Brain microvascular endothelial cell (primary cell): Measurements from ENCODE around the gene WDR35.

Experiments
- DNase-seq: peaks from one replicate; pipeline ENCODE4 v3.0.0-alpha.2; 2020
- H3K27ac ChIP-seq: fragments of 250-450 bp; sonication (Bioruptor Pico); 2 replicates; pipeline ENCODE4 v1.5.1; 2020; ENCODE audit warnings: mild to moderate bottlenecking, moderate library complexity
- H3K27me3 ChIP-seq: fragments of 250-450 bp; sonication (Bioruptor Pico); replicated peaks from 2 replicates; pipeline ENCODE4 v1.5.1; 2020; ENCODE audit warnings: mild to moderate bottlenecking
- H3K36me3 ChIP-seq: fragments of 250-450 bp; sonication (Bioruptor Pico); replicated peaks from 2 replicates; pipeline ENCODE4 v1.5.1; 2020; ENCODE audit warnings: mild to moderate bottlenecking
- H3K4me3 ChIP-seq: 2 replicates; pipeline ENCODE4 v1.5.1; 2011; ENCODE audit warnings: low read depth, mild to moderate bottlenecking, control low read depth, low read length, moderate library complexity
- CTCF ChIP-seq: IDR thresholded peaks from 2 replicates; pipeline ENCODE4 v1.5.1; 2011; ENCODE audit warnings: low read depth, mild to moderate bottlenecking, moderate library complexity, low read length, control low read depth, inconsistent platforms; ENCODE audit errors: missing control alignments
- in situ Hi-C: cut with HindIII; loops from 2 replicates; pipeline ENCODE4 v1.10.0; 2017; ENCODE audit warnings: low sequenced_read_pairs, low pct_ligation_motif_present

The WDR35 gene

GRCh38 chr2:19947184-19947940, 42.5 kb downstream of the WDR35 start:
- Histone ChIP-seq H3K27ac (no peak overlapping the region), H3K4me3 (no peak overlapping the region), H3K27me3 (no peaks in the 10 kb centered on the region), H3K36me3 (no peaks in the 10 kb centered on the region)
- in situ Hi-C loops = no loop called here
- DNase-seq = no peak
- no peak for TF ChIP-seq CTCF

- Histone ChIP-seq H3K36me3 (no peaks in the 10 kb centered on the region), H3K27me3 (no peaks in the 10 kb centered on the region), H3K4me3 (no peak overlapping the region), H3K27ac (no peak overlapping the region)
- TF ChIP-seq CTCF = no peak
- in situ Hi-C loops = no loop called here
- DNase-seq = no peak
Measured at GRCh38 chr2:19944205-19944845, 45.6 kb downstream of the WDR35 start.

GRCh38 chr2:19943189-19943588, 46.7 kb downstream of the WDR35 start:
- no peaks in the 10 kb centered on the region for H3K27me3 ChIP-seq
- H3K36me3 ChIP-seq = no peaks in the 10 kb centered on the region
- H3K27ac ChIP-seq = no peak overlapping the region
- no peak for TF ChIP-seq CTCF
- no peak overlapping the region for H3K4me3 ChIP-seq
- in situ Hi-C loops = no loop called here
- no peak for DNase-seq

GRCh38 chr2:19942199-19942598, 47.7 kb downstream of the WDR35 start:
- Histone ChIP-seq H3K27ac (no peak overlapping the region), H3K4me3 (no peak overlapping the region), H3K27me3 (no peaks in the 10 kb centered on the region), H3K36me3 (no peaks in the 10 kb centered on the region)
- in situ Hi-C loops = no loop called here
- no peak for TF ChIP-seq CTCF
- no peak for DNase-seq

GRCh38 chr2:19937004-19937403, 52.9 kb downstream of the WDR35 start:
- Histone ChIP-seq H3K4me3 (no peak overlapping the region), H3K27me3 (no peaks in the 10 kb centered on the region), H3K36me3 (peaks cover 2% of the 10 kb centered on the region), H3K27ac (no peak overlapping the region)
- no peak for TF ChIP-seq CTCF
- in situ Hi-C loops = no loop called here
- DNase-seq = no peak
